NB4 (cell line): ENCODE data around the gene CREB3L2.
"Not testable (repeated sequence)": the region's sequence is repeated elsewhere in the genome, so short reads cannot be mapped to it uniquely, and the experiment has no call there.

ENCODE experiments used
- DNase-seq: peaks from one replicate; pipeline ENCODE4 v3.0.0; 2010; ENCODE audit warnings: low read depth
- H3K4me3 ChIP-seq: one replicate; pipeline ENCODE4 v1.5.1; 2011; ENCODE audit warnings: mild to moderate bottlenecking, low read depth, low read length, moderate library complexity
- MYC ChIP-seq: IDR thresholded peaks from 2 replicates; pipeline ENCODE4 v1.6.1; 2011; ENCODE audit warnings: low read depth, low read length
- POLR2A ChIP-seq: IDR thresholded peaks from 2 replicates; pipeline ENCODE4 v1.6.1; 2011; ENCODE audit warnings: mild to moderate bottlenecking; ENCODE audit not compliant: insufficient read length; ENCODE audit errors: extremely low read depth
- TF ChIP-seq, protein P1 (sequence below): IDR thresholded peaks from one replicate; pipeline ENCODE4 v1.5.1; 2012; ENCODE audit warnings: low read depth, low read length
- TF ChIP-seq, protein P2 (sequence below): IDR thresholded peaks from 2 replicates; pipeline ENCODE4 v1.6.1; 2011; ENCODE audit warnings: low read depth, low read length

The CREB3L2 gene

DNA sequence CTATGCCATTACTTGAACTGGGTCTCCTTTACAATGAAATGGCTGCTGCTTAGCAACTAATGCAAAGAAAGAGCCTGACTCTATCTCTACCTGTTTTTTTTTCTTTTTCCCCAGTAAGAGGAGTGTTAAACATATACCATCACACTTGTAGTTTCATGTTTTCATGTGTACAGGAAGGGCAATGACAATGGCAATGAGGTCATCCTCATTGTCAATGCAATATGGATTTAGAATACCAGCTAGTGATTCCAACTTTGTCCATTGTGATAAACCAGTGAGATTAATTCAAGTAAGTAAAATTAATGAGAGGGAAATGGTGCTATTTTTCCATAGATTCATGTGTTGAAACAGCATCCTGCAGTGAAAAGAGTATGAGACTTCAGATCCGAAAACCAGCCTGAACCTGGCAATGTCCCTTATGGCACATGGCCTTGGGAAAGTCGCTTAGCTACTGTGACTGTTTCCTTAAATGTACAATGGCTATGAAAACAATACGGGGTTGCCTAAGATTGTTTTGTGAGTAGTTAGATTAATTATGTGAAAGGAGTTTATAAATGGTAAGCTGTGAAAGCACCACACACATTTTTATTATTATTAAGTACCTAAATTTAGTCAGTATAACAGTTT, 166.3 kb downstream of the CREB3L2 start:
- no peak for DNase-seq
- TF ChIP-seq, protein P1, sequence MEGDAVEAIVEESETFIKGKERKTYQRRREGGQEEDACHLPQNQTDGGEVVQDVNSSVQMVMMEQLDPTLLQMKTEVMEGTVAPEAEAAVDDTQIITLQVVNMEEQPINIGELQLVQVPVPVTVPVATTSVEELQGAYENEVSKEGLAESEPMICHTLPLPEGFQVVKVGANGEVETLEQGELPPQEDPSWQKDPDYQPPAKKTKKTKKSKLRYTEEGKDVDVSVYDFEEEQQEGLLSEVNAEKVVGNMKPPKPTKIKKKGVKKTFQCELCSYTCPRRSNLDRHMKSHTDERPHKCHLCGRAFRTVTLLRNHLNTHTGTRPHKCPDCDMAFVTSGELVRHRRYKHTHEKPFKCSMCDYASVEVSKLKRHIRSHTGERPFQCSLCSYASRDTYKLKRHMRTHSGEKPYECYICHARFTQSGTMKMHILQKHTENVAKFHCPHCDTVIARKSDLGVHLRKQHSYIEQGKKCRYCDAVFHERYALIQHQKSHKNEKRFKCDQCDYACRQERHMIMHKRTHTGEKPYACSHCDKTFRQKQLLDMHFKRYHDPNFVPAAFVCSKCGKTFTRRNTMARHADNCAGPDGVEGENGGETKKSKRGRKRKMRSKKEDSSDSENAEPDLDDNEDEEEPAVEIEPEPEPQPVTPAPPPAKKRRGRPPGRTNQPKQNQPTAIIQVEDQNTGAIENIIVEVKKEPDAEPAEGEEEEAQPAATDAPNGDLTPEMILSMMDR = no peak

DNA sequence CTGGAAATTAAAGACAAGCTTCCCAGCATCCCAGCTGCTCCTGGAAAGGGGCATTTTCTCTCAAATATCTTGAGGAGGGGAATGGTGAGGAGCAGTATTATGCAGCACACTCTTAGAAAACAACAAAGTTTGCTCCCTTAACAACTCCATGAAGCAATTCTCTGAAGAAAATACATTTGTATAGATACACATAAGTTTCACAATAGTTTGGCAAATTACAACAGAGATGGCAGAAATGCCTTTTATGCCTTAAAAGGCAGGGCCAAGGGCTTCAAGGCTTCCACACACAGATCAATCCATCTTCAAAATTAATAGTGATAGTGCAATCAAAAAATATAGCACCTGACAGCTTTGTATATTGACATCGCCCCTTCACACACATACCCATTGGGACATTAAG, 167.3 kb downstream of the CREB3L2 start:
- TF ChIP-seq, protein P1 = no peak
- TF ChIP-seq, protein P2, sequence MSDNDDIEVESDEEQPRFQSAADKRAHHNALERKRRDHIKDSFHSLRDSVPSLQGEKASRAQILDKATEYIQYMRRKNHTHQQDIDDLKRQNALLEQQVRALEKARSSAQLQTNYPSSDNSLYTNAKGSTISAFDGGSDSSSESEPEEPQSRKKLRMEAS = no peak
- TF ChIP-seq MYC = no peak
- no peak for TF ChIP-seq POLR2A
- DNase-seq = no peak
- H3K4me3 ChIP-seq = no peak overlapping the region

More for the DNA sequence above, 166.3 kb downstream of the CREB3L2 start:
- no peak overlapping the region for H3K4me3 ChIP-seq

GRCh38 chr7:137832990-137833389, 168.9 kb downstream of the CREB3L2 start:
- not testable (repeated sequence) for H3K4me3 ChIP-seq, DNase-seq

DNA sequence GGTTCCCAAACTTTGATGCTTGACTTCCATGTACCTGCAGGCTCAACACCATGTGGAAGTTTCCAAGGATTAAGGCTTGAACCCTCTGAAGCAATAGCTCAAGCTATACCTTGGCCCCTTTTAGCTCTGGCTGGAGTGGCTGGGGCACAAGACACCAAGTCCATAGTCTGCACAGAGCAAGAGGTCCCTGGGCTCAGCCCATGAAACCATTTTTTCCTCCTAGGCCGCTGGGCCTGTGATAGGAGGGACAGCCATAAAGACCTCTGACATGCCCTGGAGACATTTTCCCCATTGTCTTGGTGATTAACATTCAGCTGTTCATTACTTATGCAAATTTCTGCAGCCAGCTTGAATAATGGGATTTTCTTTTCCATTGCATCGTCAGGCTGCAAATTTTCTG, 169.5 kb downstream of the CREB3L2 start:
- TF ChIP-seq POLR2A (no peak), MYC (no peak)
- TF ChIP-seq, protein P2 = no peak
- TF ChIP-seq, protein P1 = no peak
- H3K4me3 ChIP-seq = no peak overlapping the region
- DNase-seq = no peak

- H3K4me3 ChIP-seq, DNase-seq: not testable (repeated sequence)
Measured at GRCh38 chr7:137831555-137831954, 170.3 kb downstream of the CREB3L2 start.

DNA sequence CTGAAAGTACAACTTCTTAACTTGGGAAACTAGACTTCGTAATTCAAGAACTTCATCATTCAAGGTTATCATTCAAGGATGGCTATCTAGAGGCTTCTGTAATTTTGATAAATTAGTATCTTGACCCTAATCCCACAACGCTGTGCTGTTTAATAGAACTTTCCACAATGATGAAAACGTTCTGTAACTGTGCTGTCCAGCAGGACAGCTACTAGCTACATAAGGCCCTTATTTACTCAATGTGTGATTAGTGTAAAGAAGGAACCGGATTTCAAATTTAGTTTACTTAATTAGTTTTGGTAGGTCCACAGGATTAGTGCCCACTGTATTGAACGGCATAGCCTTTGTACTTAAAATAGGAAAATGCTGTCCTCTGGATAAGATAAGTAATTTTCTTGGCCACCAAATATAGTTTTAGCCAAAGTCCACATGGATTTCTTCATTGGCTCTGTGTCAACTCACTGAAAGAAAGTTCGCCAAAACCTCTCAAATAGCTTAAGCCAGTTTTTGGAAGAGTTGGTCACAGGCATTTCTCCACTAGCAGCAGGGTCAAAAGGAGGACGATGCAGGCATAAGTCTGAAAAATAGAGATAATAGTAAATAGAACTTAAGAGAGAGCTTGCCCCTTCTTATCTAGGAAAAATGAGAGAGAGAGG, 172.4 kb downstream of the CREB3L2 start:
- no peak for DNase-seq
- no peak overlapping the region for H3K4me3 ChIP-seq
- TF ChIP-seq, protein P2 = no peak
- no peak for TF ChIP-seq MYC
- TF ChIP-seq, protein P1 = no peak
- no peak for TF ChIP-seq POLR2A

GRCh38 chr7:137828456-137828855, 173.4 kb downstream of the CREB3L2 start:
- TF ChIP-seq, protein P2 = no peak
- TF ChIP-seq POLR2A = no peak
- TF ChIP-seq, protein P1 = no peak
- TF ChIP-seq MYC = no peak
- DNase-seq = no peak
- H3K4me3 ChIP-seq = no peak overlapping the region
